Measurements from ENCODE around the gene GPR132.

GPR132 gene

DNA sequence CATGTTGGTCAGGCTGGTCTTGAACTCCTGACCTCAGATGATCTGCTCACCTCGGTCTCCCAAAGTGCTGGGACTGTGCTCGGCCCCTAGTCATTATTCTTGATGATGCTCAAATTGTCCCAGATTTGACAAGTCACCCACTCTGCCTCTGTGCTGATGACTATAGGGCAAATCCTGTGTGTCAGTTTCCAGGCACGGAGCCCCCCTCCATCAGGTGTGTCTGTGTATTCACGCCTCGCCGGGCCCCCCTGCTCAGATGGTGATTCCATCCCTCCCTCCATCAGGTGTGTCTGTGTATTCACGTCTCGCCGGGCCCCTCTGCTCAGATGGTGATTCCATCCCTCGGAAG lies 4.3 kb upstream of the GPR132 start:
- TF ChIP-seq, protein P1, sequence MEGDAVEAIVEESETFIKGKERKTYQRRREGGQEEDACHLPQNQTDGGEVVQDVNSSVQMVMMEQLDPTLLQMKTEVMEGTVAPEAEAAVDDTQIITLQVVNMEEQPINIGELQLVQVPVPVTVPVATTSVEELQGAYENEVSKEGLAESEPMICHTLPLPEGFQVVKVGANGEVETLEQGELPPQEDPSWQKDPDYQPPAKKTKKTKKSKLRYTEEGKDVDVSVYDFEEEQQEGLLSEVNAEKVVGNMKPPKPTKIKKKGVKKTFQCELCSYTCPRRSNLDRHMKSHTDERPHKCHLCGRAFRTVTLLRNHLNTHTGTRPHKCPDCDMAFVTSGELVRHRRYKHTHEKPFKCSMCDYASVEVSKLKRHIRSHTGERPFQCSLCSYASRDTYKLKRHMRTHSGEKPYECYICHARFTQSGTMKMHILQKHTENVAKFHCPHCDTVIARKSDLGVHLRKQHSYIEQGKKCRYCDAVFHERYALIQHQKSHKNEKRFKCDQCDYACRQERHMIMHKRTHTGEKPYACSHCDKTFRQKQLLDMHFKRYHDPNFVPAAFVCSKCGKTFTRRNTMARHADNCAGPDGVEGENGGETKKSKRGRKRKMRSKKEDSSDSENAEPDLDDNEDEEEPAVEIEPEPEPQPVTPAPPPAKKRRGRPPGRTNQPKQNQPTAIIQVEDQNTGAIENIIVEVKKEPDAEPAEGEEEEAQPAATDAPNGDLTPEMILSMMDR (IDR thresholded peaks at IDR 0.05; ENCODE audit: low read length, missing control alignments): no peak
- no peak overlapping the region for H3K4me3 ChIP-seq (replicated peaks; ENCODE audit: low read depth, low read length)
- no peak for DNase-seq (ENCODE audit: low read depth)

DNA sequence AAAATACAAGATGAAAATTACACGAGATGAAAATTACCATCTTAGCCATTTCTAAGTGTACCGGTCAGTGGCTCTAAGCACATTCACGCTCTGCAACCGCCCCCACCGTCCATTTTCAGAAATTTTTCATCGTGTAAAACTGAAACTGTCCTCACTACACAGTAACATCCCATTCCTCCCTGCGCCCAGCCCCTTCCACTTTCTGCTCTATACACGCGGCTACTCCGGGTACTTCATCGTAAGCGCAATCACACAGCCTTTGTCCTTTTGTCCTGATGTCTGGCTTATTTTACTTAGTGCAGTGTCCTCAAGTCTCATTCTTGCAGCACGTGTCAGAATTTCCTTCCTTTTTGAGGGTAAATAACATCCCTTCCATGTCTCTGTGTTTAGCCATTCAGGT lies 3.6 kb upstream of the GPR132 start:
- TF ChIP-seq, protein P1 (IDR thresholded peaks at IDR 0.05; ENCODE audit: low read length, missing control alignments): no peak
- no peak for DNase-seq (ENCODE audit: low read depth)
- H3K4me3 ChIP-seq (replicated peaks; ENCODE audit: low read depth, low read length): no peak overlapping the region

DNA sequence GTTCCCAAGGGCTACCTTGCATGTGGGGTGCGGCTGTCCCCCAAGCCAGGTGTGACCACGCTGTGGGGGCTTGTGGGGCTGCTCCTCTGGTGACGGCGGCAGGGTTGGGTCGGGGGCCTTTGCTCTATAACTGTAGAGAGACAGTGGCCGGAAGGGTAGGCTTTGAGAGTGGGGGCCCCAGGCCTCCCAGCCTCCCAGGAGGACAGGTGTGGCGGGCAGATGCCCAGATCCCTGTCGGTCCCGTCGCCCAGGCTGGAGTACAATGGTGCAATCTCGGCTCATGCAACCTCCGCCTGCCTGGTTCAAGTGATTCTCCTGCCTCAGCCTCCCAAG lies 2.7 kb upstream of the GPR132 start:
- TF ChIP-seq, protein P1 (IDR thresholded peaks at IDR 0.05; ENCODE audit: low read length, missing control alignments): no peak
- no peak overlapping the region for H3K4me3 ChIP-seq (replicated peaks; ENCODE audit: low read depth, low read length)
- DNase-seq (ENCODE audit: low read depth): no peak

DNA sequence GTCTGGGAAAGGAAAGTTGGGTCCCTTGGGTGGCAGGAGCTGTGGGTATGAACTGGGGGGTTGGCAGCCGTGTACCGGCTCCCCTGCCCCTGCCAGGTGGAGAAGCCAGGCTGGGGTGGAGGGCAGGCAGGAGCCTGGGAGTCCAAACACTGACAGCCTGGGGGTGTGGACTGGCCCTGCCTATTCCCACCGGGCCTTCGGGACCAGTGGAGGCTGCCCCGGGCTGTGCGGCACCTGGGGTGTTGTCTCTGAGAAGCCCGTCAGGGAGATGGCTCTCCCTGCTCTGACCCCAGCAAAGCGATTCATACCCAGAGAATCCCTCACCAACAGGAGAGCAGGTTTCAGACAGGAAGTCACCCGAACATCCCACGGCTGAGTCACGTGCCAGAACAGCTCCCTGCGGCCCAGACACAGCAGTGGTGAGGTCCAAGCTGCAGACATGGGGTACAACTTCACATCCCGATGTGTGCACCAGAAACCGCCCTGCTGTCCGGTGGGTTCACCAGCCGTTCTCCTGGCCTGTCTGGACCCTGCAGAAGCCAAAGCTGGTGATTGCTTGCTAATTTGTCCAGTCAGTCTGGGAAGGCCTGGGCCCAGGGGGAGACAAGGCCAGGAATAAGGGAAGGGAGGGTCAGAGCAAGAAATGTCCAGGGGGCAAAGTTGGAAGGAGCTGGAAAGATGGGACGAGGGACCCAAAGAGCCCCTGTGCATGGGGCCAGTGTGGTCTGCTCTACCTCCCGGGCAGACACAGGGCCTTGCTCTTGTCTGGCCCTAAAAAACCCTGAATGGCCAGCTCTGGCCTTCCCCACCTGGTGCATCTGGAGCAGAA lies 2.1 kb upstream of the GPR132 start:
- no peak overlapping the region for H3K4me3 ChIP-seq (replicated peaks; ENCODE audit: low read depth, low read length)
- DNase-seq (ENCODE audit: low read depth): peak; percentile 18
- TF ChIP-seq, protein P1 (IDR thresholded peaks at IDR 0.05; ENCODE audit: low read length, missing control alignments): no peak

DNA sequence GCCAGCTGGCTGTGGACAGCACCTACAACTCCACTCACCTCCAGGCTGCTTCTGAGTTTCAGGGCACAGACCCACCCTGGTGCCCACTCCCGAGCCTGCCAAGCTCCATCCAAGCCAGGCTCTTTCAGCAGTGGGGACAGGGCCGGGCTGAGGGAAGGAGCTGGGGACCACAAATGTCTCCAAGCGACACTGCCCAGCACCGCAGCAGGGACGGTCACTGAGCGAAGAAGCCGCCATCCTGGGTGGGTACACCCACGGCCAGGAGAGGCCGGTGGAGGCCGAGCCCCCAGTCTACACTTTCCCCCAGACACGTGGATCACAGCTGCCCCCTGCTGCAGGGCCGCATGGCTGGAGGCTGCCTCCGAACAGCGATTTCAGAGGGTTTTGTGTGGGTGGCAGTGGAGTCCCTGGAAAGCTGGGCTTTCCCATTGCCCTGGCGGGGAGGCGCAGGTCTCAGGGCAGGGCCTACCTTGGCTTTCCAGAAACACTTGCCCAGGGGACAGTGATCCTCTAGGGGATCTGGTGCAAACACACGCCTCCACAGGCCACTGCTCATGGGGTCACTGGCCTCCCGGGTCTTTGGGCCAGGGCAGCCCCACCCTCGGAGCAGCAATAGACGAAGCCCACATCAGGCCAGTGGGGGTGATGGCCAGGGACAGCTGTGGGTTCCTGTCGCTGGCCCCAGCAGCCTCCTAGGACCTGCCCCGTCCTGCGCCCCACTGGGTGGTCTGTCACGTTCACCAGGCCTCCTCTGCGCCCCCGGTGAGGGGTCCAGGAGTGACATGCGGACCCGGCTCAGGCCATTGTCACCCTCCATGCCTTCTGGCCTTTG lies 1.2 kb upstream of the GPR132 start:
- TF ChIP-seq, protein P1 (IDR thresholded peaks at IDR 0.05; ENCODE audit: low read length, missing control alignments): no peak
- no peak for DNase-seq (ENCODE audit: low read depth)
- H3K4me3 ChIP-seq (replicated peaks; ENCODE audit: low read depth, low read length): no peak overlapping the region

DNA sequence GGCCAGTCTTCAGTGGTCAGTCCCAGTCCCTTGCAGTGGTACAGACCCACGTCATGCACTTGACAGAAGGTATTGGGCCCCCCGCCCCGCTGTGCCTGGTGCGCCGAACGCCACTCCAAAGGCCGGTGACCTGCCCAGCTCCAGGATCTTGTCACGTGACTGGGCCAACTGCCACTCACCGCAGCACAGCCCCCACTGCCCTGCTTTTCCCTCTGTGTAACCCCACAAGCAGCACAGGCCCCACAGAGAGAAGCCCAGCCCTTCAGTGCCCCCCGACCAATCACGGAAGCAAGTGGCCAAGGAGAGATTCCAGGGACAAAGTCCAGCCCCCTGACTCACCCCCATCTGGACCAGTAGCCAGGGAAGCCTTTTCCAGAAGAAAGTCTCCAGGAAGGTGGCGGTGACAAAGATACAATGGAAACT lies 498 bp downstream of the GPR132 start:
- peak; percentile 16 for DNase-seq (ENCODE audit: low read depth)
- TF ChIP-seq, protein P1 (IDR thresholded peaks at IDR 0.05; ENCODE audit: low read length, missing control alignments): no peak
- H3K4me3 ChIP-seq (replicated peaks; ENCODE audit: low read depth, low read length): no peak overlapping the region
